Liver (tissue), 9 donors: ENCODE measurements around the gene RASGRP3. TPM values are rescaled to one million over a fixed set of nuclear protein-coding genes. Genes with fewer than 3 reads are reported as not detected.

Experiments
- DNase-seq: peaks from one replicate; pipeline ENCODE4 v3.0.0-alpha.2; 2017; ENCODE audit warnings: low spot score
- H3K27ac ChIP-seq, 2 donors: one replicate each; pipeline ENCODE4 v1.7.0; 2013; ENCODE audit warnings: inconsistent platforms in 2 of 2, low read length in 2 of 2, control low read depth in 1 of 2, low read depth in 1 of 2, mild to moderate bottlenecking in 1 of 2
- H3K27me3 ChIP-seq, 4 donors: one replicate each; pipeline versions ENCODE4 v1.6.1 to v1.7.0; 2013; ENCODE audit warnings: low read length in 3 of 4, inconsistent platforms in 1 of 4, mild to moderate bottlenecking in 1 of 4, moderate library complexity in 1 of 4; ENCODE audit not compliant: control insufficient read depth in 4 of 4, insufficient read depth in 4 of 4
- H3K36me3 ChIP-seq, 4 donors: one replicate each; pipeline versions ENCODE4 v1.6.1 to v1.7.0; 2013; ENCODE audit warnings: low read length in 3 of 4, mild to moderate bottlenecking in 3 of 4, low read depth in 1 of 4, moderate library complexity in 1 of 4; ENCODE audit not compliant: control insufficient read depth in 4 of 4, insufficient read depth in 3 of 4
- H3K4me1 ChIP-seq, 4 donors: one replicate each; pipeline versions ENCODE4 v1.6.1 to v1.7.0; 2013; ENCODE audit warnings: low read length in 3 of 4, mild to moderate bottlenecking in 3 of 4, moderate library complexity in 1 of 4; ENCODE audit not compliant: control insufficient read depth in 4 of 4, insufficient read depth in 4 of 4
- H3K4me3 ChIP-seq, 3 donors: one replicate each; pipeline versions ENCODE4 v1.6.1 to v1.7.0; 2013; ENCODE audit warnings: low read length in 3 of 3, control low read depth in 1 of 3, low read depth in 1 of 3, mild to moderate bottlenecking in 1 of 3
- H3K9ac ChIP-seq, 2 donors: one replicate each; pipeline ENCODE4 v1.7.0; 2013; ENCODE audit warnings: low read length in 2 of 2, mild to moderate bottlenecking in 2 of 2, moderate library complexity in 2 of 2, control low read depth in 1 of 2, low read depth in 1 of 2
- H3K9me3 ChIP-seq, 4 donors: one replicate each; pipeline versions ENCODE4 v1.6.1 to v1.7.0; 2013; ENCODE audit warnings: low read length in 3 of 4; ENCODE audit not compliant: control insufficient read depth in 4 of 4
- FOXA1 ChIP-seq: IDR thresholded peaks from 2 replicates; pipeline ENCODE4 v1.6.1; 2016; ENCODE audit warnings: antibody characterized with exemption
- FOXA2 ChIP-seq: IDR thresholded peaks from 2 replicates; pipeline ENCODE4 v1.6.1; 2016; ENCODE audit warnings: antibody characterized with exemption
- GABPA ChIP-seq, 2 donors: IDR thresholded peaks in 1 of 2; conservative IDR thresholded peaks in 1 of 2; 2 replicates each; pipeline ENCODE4 v1.6.1; 2016; ENCODE audit warnings: antibody characterized with exemption in 2 of 2, mild to moderate bottlenecking in 1 of 2, moderate library complexity in 1 of 2
- HNF4A ChIP-seq, 2 donors: conservative IDR thresholded peaks; 2 replicates each; pipeline ENCODE4 v1.6.1; 2016; ENCODE audit warnings: antibody characterized with exemption in 2 of 2, mild to moderate bottlenecking in 2 of 2
- HNF4G ChIP-seq: IDR thresholded peaks from 2 replicates; pipeline ENCODE4 v1.6.1; 2016; ENCODE audit warnings: antibody characterized with exemption
- JUND ChIP-seq, 2 donors: IDR thresholded peaks; 2 replicates each; pipeline ENCODE4 v1.6.1; 2016; ENCODE audit warnings: antibody characterized with exemption in 2 of 2
- NR2F2 ChIP-seq: IDR thresholded peaks from 2 replicates; pipeline ENCODE4 v1.6.1; 2016; ENCODE audit warnings: antibody characterized with exemption
- RAD21 ChIP-seq, 2 donors: IDR thresholded peaks; 2 replicates each; pipeline ENCODE4 v1.6.1; 2016; ENCODE audit warnings: antibody characterized with exemption in 2 of 2, mild to moderate bottlenecking in 2 of 2
- RXRA ChIP-seq, 2 donors: IDR thresholded peaks; 2 replicates each; pipeline ENCODE4 v1.6.1; 2017 to 2018; ENCODE audit warnings: antibody characterized with exemption in 2 of 2, mild to moderate bottlenecking in 1 of 2
- SP1 ChIP-seq: IDR thresholded peaks from 2 replicates; pipeline ENCODE4 v1.6.1; 2018; ENCODE audit warnings: antibody characterized with exemption, mild to moderate bottlenecking
- TAF1 ChIP-seq: conservative IDR thresholded peaks from 2 replicates; pipeline ENCODE4 v1.6.1; 2016; ENCODE audit warnings: antibody characterized with exemption, mild to moderate bottlenecking
- YY1 ChIP-seq: IDR thresholded peaks from 2 replicates; pipeline ENCODE4 v1.6.1; 2016; ENCODE audit warnings: antibody characterized with exemption, mild to moderate bottlenecking
- WGBS: extraction: QIAGEN DNeasy Blood & Tissue Kit; methylation state at CpG from one replicate; pipeline ENCODE4 v1.1.7; 2013; 5-methylcytosine and 5-hydroxymethylcytosine counted together
- polyA plus RNA-seq, 2 donors: library from polyadenylated mRNA; stranded (reverse) in 1 of 2; unstranded in 1 of 2; fragments of 200-250 nt in 1 of 2; fragments of >200 nt in 1 of 2; fragmentation: Nextera tagmentation in 1 of 2; extraction: Ambion mirVana in 1 of 2; gene quantifications; one replicate each; pipeline versions ENCODE4 v1.2.1 to v1.2.3, GENCODE V29; 2013 to 2015
- total RNA-seq, 2 donors: library from RNA; depleted of rRNA; stranded (reverse); fragments of >200 nt; gene quantifications; one replicate each; pipeline ENCODE4 v1.2.3, GENCODE V29; 2014
- TF ChIP-seq, protein P1 (sequence below): IDR thresholded peaks from 2 replicates; pipeline ENCODE4 v1.6.1; 2016; ENCODE audit warnings: antibody characterized with exemption
- TF ChIP-seq, protein P2 (sequence below): IDR thresholded peaks from 2 replicates; pipeline ENCODE4 v1.6.1; 2016; ENCODE audit warnings: antibody characterized with exemption
- TF ChIP-seq, protein P3 (sequence below): IDR thresholded peaks from 2 replicates; pipeline ENCODE4 v1.6.1; 2016; ENCODE audit warnings: antibody characterized with exemption, mild to moderate bottlenecking
- TF ChIP-seq, protein P4 (sequence below): IDR thresholded peaks from 2 replicates; pipeline ENCODE4 v1.6.1; 2016; ENCODE audit warnings: antibody characterized with exemption
- donor health status: healthy.
- donor health status: healthy.
- donor health status: healthy.
- donor health status: healthy.
- donor health status: healthy.

Gene RASGRP3
- total and polyA plus RNA-seq, 4 donors: 1.8 to 9.9 (median 7.0) TPM

DNA sequence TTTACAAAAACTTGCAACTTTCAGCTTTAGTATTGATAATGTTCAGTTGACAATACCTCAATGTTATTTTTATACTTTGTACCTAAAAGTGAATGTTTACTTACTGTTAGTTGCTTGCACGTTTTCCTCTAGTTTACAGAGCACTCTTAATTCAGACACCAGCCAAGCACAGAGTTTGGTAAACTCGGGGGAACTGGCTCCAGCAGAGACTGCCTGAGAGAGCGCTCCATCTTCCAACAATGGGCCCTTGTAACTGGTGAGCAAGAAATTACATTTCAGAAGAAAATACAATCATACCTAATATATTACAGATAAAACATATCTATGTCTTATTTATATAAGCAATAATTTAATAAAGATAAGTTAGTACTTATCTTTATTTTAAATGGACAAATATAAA, 118.9 kb downstream of the RASGRP3 start:
- H3K27ac ChIP-seq: no peak overlapping the region
- no peaks in the 10 kb centered on the region for H3K9me3 ChIP-seq
- peaks cover 0 to 18% (median 8%) of the 10 kb centered on the region in 4 donors for H3K4me1 ChIP-seq
- TF ChIP-seq HNF4A (conservative IDR thresholded peaks at IDR 0.05): no peak
- TF ChIP-seq, protein P1, sequence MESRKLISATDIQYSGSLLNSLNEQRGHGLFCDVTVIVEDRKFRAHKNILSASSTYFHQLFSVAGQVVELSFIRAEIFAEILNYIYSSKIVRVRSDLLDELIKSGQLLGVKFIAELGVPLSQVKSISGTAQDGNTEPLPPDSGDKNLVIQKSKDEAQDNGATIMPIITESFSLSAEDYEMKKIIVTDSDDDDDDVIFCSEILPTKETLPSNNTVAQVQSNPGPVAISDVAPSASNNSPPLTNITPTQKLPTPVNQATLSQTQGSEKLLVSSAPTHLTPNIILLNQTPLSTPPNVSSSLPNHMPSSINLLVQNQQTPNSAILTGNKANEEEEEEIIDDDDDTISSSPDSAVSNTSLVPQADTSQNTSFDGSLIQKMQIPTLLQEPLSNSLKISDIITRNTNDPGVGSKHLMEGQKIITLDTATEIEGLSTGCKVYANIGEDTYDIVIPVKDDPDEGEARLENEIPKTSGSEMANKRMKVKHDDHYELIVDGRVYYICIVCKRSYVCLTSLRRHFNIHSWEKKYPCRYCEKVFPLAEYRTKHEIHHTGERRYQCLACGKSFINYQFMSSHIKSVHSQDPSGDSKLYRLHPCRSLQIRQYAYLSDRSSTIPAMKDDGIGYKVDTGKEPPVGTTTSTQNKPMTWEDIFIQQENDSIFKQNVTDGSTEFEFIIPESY: no peak
- TF ChIP-seq TAF1: no peak
- no peak for DNase-seq
- no peaks in the 10 kb centered on the region for H3K27me3 ChIP-seq
- H3K36me3 ChIP-seq: peaks cover 2 to 25% (median 17%) of the 10 kb centered on the region in 4 donors
- no peak overlapping the region for H3K4me3 ChIP-seq
- 46% methylated on average over 3 of the region's 3 CpGs for WGBS
- H3K9ac ChIP-seq: no peak overlapping the region

DNA sequence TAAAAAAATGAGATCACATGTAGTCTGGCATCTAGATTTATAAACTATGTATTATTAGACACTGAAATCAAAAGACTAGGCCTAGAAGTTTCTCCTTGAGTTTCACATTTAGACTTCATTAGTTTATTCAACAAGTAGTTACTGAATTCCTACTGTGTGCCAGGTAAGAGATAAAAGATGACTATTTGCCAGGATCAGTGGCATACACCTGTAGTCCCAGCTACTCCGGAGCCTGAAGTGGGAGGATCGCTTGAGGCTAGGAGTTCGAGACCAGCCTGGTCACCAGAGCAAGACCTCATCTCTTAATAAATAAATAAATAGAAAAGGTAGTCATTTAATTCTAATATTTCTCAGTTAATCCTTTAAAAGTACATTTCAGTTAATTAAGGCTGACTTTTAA, 120.6 kb downstream of the RASGRP3 start:
- H3K4me3 ChIP-seq: no peak overlapping the region
- no peak for DNase-seq
- no peaks in the 10 kb centered on the region for H3K9me3 ChIP-seq
- H3K4me1 ChIP-seq: peaks cover 0 to 18% (median 8%) of the 10 kb centered on the region in 4 donors
- TF ChIP-seq NR2F2 (no peak), SP1 (no peak), HNF4A (conservative IDR thresholded peaks at IDR 0.05) (no peak), YY1 (no peak), FOXA1 (no peak), HNF4G (no peak), RXRA (IDR thresholded peaks at IDR 0.05) (no peak), FOXA2 (no peak), TAF1 (no peak), RAD21 (IDR thresholded peaks at IDR 0.05) (no peak), JUND (IDR thresholded peaks at IDR 0.05) (no peak), GABPA (IDR thresholded peaks at IDR 0.05 in 1 of 2, conservative IDR thresholded peaks at IDR 0.05 in 1 of 2) (no peak)
- TF ChIP-seq, protein P1: no peak
- TF ChIP-seq, protein P2, sequence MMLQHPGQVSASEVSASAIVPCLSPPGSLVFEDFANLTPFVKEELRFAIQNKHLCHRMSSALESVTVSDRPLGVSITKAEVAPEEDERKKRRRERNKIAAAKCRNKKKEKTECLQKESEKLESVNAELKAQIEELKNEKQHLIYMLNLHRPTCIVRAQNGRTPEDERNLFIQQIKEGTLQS: no peak
- TF ChIP-seq, protein P3, sequence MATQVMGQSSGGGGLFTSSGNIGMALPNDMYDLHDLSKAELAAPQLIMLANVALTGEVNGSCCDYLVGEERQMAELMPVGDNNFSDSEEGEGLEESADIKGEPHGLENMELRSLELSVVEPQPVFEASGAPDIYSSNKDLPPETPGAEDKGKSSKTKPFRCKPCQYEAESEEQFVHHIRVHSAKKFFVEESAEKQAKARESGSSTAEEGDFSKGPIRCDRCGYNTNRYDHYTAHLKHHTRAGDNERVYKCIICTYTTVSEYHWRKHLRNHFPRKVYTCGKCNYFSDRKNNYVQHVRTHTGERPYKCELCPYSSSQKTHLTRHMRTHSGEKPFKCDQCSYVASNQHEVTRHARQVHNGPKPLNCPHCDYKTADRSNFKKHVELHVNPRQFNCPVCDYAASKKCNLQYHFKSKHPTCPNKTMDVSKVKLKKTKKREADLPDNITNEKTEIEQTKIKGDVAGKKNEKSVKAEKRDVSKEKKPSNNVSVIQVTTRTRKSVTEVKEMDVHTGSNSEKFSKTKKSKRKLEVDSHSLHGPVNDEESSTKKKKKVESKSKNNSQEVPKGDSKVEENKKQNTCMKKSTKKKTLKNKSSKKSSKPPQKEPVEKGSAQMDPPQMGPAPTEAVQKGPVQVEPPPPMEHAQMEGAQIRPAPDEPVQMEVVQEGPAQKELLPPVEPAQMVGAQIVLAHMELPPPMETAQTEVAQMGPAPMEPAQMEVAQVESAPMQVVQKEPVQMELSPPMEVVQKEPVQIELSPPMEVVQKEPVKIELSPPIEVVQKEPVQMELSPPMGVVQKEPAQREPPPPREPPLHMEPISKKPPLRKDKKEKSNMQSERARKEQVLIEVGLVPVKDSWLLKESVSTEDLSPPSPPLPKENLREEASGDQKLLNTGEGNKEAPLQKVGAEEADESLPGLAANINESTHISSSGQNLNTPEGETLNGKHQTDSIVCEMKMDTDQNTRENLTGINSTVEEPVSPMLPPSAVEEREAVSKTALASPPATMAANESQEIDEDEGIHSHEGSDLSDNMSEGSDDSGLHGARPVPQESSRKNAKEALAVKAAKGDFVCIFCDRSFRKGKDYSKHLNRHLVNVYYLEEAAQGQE: no peak
- TF ChIP-seq, protein P4, sequence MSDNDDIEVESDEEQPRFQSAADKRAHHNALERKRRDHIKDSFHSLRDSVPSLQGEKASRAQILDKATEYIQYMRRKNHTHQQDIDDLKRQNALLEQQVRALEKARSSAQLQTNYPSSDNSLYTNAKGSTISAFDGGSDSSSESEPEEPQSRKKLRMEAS: no peak
- H3K9ac ChIP-seq: no peak overlapping the region
- H3K36me3 ChIP-seq: peaks cover under 1 to 15% (median 12%) of the 10 kb centered on the region in 4 donors
- no peaks in the 10 kb centered on the region for H3K27me3 ChIP-seq
- no peak overlapping the region for H3K27ac ChIP-seq
- WGBS: 93% methylated on average over 3 of the region's 3 CpGs
